OCI-LY1 (cell line): ENCODE results near the gene PRSS38.

Experiments used
- H2AFZ ChIP-seq: fragments of 200-600 bp; sonication (generic), shearing (Covaris generic); 2 replicates; pipeline ENCODE4 v1.6.0; 2014; ENCODE audit warnings: antibody characterized with exemption, mild to moderate bottlenecking, low read length
- H3F3A ChIP-seq: fragments of 200-600 bp; sonication (generic), shearing (Covaris generic); 2 replicates; pipeline ENCODE4 v1.6.0; 2014; ENCODE audit warnings: mild to moderate bottlenecking, antibody characterized with exemption, low read length, moderate library complexity; ENCODE audit not compliant: insufficient read depth
- H3K27ac ChIP-seq: fragments of 200-600 bp; sonication (generic); 2 replicates; pipeline ENCODE4 v1.5.1; 2014; ENCODE audit warnings: low read length, mixed run types, mild to moderate bottlenecking, low read depth; ENCODE audit not compliant: poor library complexity, severe bottlenecking
- H3K27me3 ChIP-seq: fragments of 200-600 bp; sonication (generic); 2 replicates; pipeline ENCODE4 v1.6.0; 2014; ENCODE audit warnings: antibody characterized with exemption, mild to moderate bottlenecking, low read length, moderate library complexity; ENCODE audit not compliant: insufficient read depth
- H3K36me3 ChIP-seq: fragments of 200-600 bp; sonication (generic); 2 replicates; pipeline ENCODE4 v1.6.1; 2014; ENCODE audit warnings: mild to moderate bottlenecking, antibody characterized with exemption, low read length, moderate library complexity, mixed read lengths; ENCODE audit not compliant: insufficient read depth
- H3K4me1 ChIP-seq: fragments of 200-600 bp; sonication (generic); 2 replicates; pipeline ENCODE4 v1.5.1; 2014; ENCODE audit warnings: mild to moderate bottlenecking, low read length, moderate library complexity; ENCODE audit not compliant: insufficient read depth, severe bottlenecking
- H3K4me2 ChIP-seq: fragments of 200-600 bp; sonication (generic), shearing (Covaris generic); 2 replicates; pipeline ENCODE4 v1.6.1; 2014; ENCODE audit warnings: low read length
- H3K4me3 ChIP-seq: fragments of 200-600 bp; sonication (generic); 2 replicates; pipeline ENCODE4 v1.5.1; 2014; ENCODE audit warnings: low read length, low read depth, mild to moderate bottlenecking, mixed read lengths; ENCODE audit not compliant: poor library complexity, severe bottlenecking
- H3K79me2 ChIP-seq: fragments of 200-600 bp; shearing (Covaris generic); 2 replicates; pipeline ENCODE4 v1.6.1; 2016; ENCODE audit warnings: mixed run types, low read length, mixed read lengths; ENCODE audit not compliant: insufficient read depth
- H3K9ac ChIP-seq: fragments of 200-600 bp; sonication (generic), shearing (Covaris generic); 2 replicates; pipeline ENCODE4 v1.6.1; 2014; ENCODE audit warnings: mild to moderate bottlenecking, low read length, mixed read lengths
- H3K9me2 ChIP-seq: fragments of 200-600 bp; sonication (generic), shearing (Covaris generic); 2 replicates; pipeline ENCODE4 v1.6.1; 2014; ENCODE audit warnings: low read depth, mild to moderate bottlenecking, low read length, mixed read lengths
- H3K9me3 ChIP-seq: fragments of 200-600 bp; shearing (Covaris generic); 2 replicates; pipeline ENCODE4 v1.6.1; 2014; ENCODE audit warnings: low read length, mixed read lengths
- H4K20me1 ChIP-seq: fragments of 200-600 bp; sonication (generic), shearing (Covaris generic); 2 replicates; pipeline ENCODE4 v1.6.0; 2016; ENCODE audit warnings: mild to moderate bottlenecking, low read length; ENCODE audit not compliant: insufficient read depth
- EZH2 ChIP-seq: fragments of 200-600 bp; sonication (generic), shearing (Covaris generic); IDR thresholded peaks from 2 replicates; pipeline ENCODE4 v1.8.0; 2017; ENCODE audit warnings: borderline replicate concordance, mixed run types, mild to moderate bottlenecking, antibody characterized with exemption, low read length, moderate library complexity, mixed read lengths
- TF ChIP-seq, protein P1 (sequence below): fragments of 200-600 bp; sonication (generic), shearing (Covaris generic); IDR thresholded peaks from 2 replicates; pipeline ENCODE4 v1.5.1; 2017; ENCODE audit warnings: mild to moderate bottlenecking, antibody characterized with exemption, low read length, moderate library complexity, mixed read lengths

The PRSS38 gene

DNA sequence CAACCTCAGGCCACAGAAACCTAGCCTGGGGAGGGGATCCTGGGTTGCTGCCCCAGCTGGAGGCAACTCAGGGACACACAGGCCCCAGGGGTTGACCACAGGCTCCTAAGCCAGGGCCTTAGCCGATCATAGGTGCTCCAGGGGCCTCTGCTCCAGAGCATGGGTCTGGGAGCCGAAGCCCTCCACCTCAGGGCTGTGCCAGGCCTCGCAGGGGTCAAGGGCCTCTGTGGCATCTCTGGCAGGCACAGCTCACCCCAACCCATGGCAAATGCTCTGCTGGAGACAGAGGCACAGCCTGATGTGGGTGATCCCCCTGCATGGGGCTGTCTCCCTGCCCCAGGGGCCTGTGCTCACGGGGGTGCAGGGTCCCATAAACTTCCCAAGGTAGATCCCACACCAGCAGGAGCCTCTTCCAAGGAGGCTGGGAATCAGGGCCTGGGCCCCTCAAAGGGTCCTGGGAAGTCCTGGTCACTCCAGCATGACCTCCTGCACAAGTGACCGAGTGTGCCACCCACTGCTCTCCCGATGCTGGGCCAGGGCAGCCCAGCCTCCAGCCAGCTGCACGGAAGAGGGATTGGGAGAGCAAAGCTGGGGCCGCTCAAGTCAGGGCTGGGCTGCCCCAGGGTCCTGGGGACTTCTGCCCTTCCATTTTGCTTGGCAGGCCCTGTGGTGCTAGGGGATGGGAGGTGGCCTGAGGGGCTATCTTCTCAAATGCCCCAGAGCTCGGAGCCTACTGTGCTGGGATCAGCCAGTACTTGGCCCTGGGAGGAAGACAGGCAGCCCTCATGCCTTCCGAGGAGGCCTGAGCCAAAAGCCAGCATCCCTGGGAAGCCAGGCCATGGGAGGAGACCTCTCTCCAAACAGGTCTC is 22.2 kb upstream of the PRSS38 start:
- Histone ChIP-seq H3K27me3 (no peaks in the 10 kb centered on the region; the same call in 1 of the 2 replicates), H4K20me1 (no peaks in the 10 kb centered on the region), H3K27ac (no peak overlapping the region), H3K79me2 (no peaks in the 10 kb centered on the region), H3F3A (no peaks in the 10 kb centered on the region), H2AFZ (no peak overlapping the region), H3K9ac (no peak overlapping the region), H3K36me3 (no peaks in the 10 kb centered on the region), H3K4me3 (no peak overlapping the region), H3K4me2 (no peak overlapping the region), H3K4me1 (peaks cover 6% of the 10 kb centered on the region), H3K9me2 (no peaks in the 10 kb centered on the region), H3K9me3 (no peaks in the 10 kb centered on the region)
- TF ChIP-seq EZH2, result no peak
- TF ChIP-seq, protein P1, sequence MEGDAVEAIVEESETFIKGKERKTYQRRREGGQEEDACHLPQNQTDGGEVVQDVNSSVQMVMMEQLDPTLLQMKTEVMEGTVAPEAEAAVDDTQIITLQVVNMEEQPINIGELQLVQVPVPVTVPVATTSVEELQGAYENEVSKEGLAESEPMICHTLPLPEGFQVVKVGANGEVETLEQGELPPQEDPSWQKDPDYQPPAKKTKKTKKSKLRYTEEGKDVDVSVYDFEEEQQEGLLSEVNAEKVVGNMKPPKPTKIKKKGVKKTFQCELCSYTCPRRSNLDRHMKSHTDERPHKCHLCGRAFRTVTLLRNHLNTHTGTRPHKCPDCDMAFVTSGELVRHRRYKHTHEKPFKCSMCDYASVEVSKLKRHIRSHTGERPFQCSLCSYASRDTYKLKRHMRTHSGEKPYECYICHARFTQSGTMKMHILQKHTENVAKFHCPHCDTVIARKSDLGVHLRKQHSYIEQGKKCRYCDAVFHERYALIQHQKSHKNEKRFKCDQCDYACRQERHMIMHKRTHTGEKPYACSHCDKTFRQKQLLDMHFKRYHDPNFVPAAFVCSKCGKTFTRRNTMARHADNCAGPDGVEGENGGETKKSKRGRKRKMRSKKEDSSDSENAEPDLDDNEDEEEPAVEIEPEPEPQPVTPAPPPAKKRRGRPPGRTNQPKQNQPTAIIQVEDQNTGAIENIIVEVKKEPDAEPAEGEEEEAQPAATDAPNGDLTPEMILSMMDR, result no peak

DNA sequence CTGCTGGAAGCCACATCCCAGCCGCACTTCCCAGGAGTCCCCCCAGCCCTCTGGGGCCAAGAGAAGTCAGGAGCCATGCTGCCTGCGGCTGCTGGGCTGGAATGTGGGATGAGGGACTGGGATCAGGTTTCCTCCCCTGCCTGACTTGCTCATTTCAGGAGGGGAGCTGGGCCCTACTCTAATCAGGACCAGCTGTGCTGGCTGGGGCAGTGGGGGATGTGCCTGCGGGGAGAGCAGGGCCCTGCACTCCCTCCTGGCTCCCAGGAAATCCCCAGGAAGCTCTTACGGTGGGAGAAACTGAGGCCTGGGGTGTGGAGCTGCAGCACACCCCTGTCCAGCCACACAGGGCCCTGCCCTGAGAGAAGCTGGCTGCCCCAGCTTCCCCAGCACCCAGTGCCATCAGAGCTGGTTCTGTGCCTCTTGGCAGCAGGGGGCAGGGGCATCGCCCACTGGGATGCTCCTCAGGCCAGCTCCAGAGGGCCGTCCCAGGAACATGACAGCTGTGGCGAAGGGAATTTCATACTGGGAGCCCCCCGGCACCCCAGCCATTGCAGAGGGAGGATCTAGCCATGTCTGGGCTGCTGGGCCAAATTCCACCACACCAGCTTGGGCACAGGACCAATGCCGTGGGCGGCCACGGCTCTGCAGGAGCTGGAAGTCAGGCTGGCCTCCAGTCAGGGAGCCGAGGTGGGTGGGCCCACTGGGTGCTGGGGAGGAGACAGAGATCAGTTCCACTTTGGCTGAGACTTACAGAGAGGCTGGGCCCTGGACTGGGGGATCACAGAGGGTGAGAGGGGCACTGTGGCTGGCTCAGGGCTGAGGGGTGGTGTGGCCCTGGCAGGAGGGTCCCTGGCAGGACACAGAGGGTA is 21.3 kb upstream of the PRSS38 start:
- Histone ChIP-seq H3F3A (no peaks in the 10 kb centered on the region), H2AFZ (no peak overlapping the region), H3K4me2 (no peak overlapping the region), H3K79me2 (no peaks in the 10 kb centered on the region), H3K9ac (no peak overlapping the region), H3K9me2 (no peaks in the 10 kb centered on the region), H3K27me3 (no peaks in the 10 kb centered on the region; the same call in 1 of the 2 replicates), H4K20me1 (no peaks in the 10 kb centered on the region), H3K36me3 (no peaks in the 10 kb centered on the region), H3K4me3 (no peak overlapping the region), H3K9me3 (no peaks in the 10 kb centered on the region), H3K27ac (no peak overlapping the region), H3K4me1 (no peaks in the 10 kb centered on the region)
- TF ChIP-seq, protein P1, result no peak
- TF ChIP-seq EZH2, result no peak

DNA sequence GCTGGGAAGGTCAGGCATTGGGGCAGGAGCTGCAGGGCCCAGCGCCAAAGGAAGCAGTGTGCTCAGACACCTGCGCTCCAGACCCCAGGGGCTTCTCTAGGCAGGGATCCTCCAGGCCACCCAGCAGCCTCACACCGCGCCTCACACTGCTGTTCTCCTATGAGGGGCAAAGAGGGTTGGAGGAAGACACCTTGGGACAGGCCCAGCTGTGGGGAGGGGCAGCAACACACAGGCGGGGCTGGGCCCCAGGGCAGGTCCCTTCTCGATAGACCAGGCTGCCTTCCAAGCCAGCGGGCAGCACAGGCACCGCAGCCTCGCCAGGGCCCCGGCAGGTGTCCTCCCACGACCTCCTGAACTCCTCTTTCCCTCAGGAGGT is 20.7 kb upstream of the PRSS38 start:
- Histone ChIP-seq H3F3A (no peaks in the 10 kb centered on the region), H3K9me3 (no peaks in the 10 kb centered on the region), H3K4me2 (no peak overlapping the region), H3K79me2 (no peaks in the 10 kb centered on the region), H3K9ac (no peak overlapping the region), H3K4me3 (no peak overlapping the region), H3K27me3 (no peaks in the 10 kb centered on the region; the same call in 1 of the 2 replicates), H3K36me3 (no peaks in the 10 kb centered on the region), H3K9me2 (no peaks in the 10 kb centered on the region), H4K20me1 (no peaks in the 10 kb centered on the region), H3K27ac (no peak overlapping the region), H3K4me1 (no peaks in the 10 kb centered on the region), H2AFZ (no peak overlapping the region)
- no peak for TF ChIP-seq EZH2
